Hepatocyte (in vitro differentiated cells): ENCODE measurements around the gene SSBP2. TPM values are rescaled to one million over a fixed set of nuclear protein-coding genes. Genes with fewer than 3 reads are reported as not detected.

Source experiments
- DNase-seq: peaks from one replicate; pipeline ENCODE4 v3.0.0-alpha.2; 2016; ENCODE audit warnings: low spot score
- H2AFZ ChIP-seq: fragments of 200-600 bp; sonication (generic); 2 replicates; pipeline ENCODE4 v1.6.0; 2016; ENCODE audit warnings: antibody characterized with exemption, mild to moderate bottlenecking
- H3K27ac ChIP-seq: fragments of 200-600 bp; sonication (generic); 2 replicates; pipeline ENCODE4 v1.5.1; 2016; ENCODE audit warnings: mild to moderate bottlenecking
- H3K27me3 ChIP-seq: fragments of 200-600 bp; sonication (generic); 2 replicates; pipeline ENCODE4 v1.6.1; 2016
- H3K36me3 ChIP-seq: fragments of 200-600 bp; sonication (generic); replicated peaks from 2 replicates; pipeline ENCODE4 v1.5.1; 2016; ENCODE audit warnings: low read depth; ENCODE audit not compliant: insufficient read depth
- H3K4me1 ChIP-seq: fragments of 200-600 bp; sonication (generic); 2 replicates; pipeline ENCODE4 v1.5.1; 2016; ENCODE audit warnings: mild to moderate bottlenecking, moderate library complexity; ENCODE audit not compliant: insufficient read depth
- H3K4me2 ChIP-seq: fragments of 200-600 bp; sonication (generic); 2 replicates; pipeline ENCODE4 v1.6.0; 2016
- H3K4me3 ChIP-seq: fragments of 200-600 bp; sonication (generic); 2 replicates; pipeline ENCODE4 v1.5.1; 2016; ENCODE audit warnings: mild to moderate bottlenecking
- H3K79me2 ChIP-seq: fragments of 200-600 bp; sonication (generic); 2 replicates; pipeline ENCODE4 v1.6.0; 2017; ENCODE audit warnings: mild to moderate bottlenecking
- H3K9me2 ChIP-seq: fragments of 200-600 bp; sonication (generic); replicated peaks from 2 replicates; pipeline ENCODE4 v1.6.0; 2017; ENCODE audit warnings: mild to moderate bottlenecking; ENCODE audit not compliant: insufficient read depth
- H3K9me3 ChIP-seq: fragments of 200-600 bp; sonication (generic); 2 replicates; pipeline ENCODE4 v1.5.1; 2016; ENCODE audit warnings: low read depth, mild to moderate bottlenecking
- H4K20me1 ChIP-seq: fragments of 200-600 bp; sonication (generic); 2 replicates; pipeline ENCODE4 v1.6.0; 2016; ENCODE audit warnings: mild to moderate bottlenecking; ENCODE audit not compliant: insufficient read depth, poor library complexity, severe bottlenecking
- EZH2 ChIP-seq: fragments of 200-600 bp; sonication (generic); IDR thresholded peaks from 2 replicates; pipeline ENCODE4 v1.6.1; 2016; ENCODE audit warnings: antibody characterized with exemption, mild to moderate bottlenecking, borderline replicate concordance
- EZH2phosphoT487 ChIP-seq: fragments of 200-600 bp; sonication (generic); IDR thresholded peaks from one replicate; pipeline ENCODE4 v1.6.1; 2018; ENCODE audit warnings: antibody characterized with exemption, mild to moderate bottlenecking, low read depth, moderate library complexity; ENCODE audit not compliant: unreplicated experiment, severe bottlenecking
- WGBS: methylation state at CpG from one replicate; pipeline ENCODE4 v1.1.6; 2016; ENCODE audit warnings: low lambda C conversion rate; ENCODE audit errors: missing lambda C conversion rate; 5-methylcytosine and 5-hydroxymethylcytosine counted together
- polyA plus RNA-seq: library from polyadenylated mRNA; unstranded; fragments of >200 nt; fragmentation: Nextera tagmentation; extraction: Ambion mirVana; gene quantifications from 2 replicates; pipeline ENCODE4 v1.2.1, GENCODE V29; 2016
- total RNA-seq: library from RNA; depleted of rRNA; stranded (reverse); fragments of >200 nt; gene quantifications from 2 replicates; pipeline ENCODE4 v1.2.3, GENCODE V29; 2014
- TF ChIP-seq, protein P1 (sequence below): fragments of 200-600 bp; sonication (generic); IDR thresholded peaks from 2 replicates; pipeline ENCODE4 v1.5.1; 2016; ENCODE audit warnings: antibody characterized with exemption, mild to moderate bottlenecking; ENCODE audit not compliant: poor library complexity

SSBP2 gene
- total and polyA plus RNA-seq, 2 experiments from 2014 or later: 23.7 to 48.2 TPM

- H3K4me1 ChIP-seq: peaks cover under 1% of the 10 kb centered on the region
- no peak overlapping the region for H3K27ac ChIP-seq
- no peaks in the 10 kb centered on the region for H3K9me3 ChIP-seq
- H3K79me2 ChIP-seq: no peaks in the 10 kb centered on the region
- H3K36me3 ChIP-seq: no peaks in the 10 kb centered on the region
- DNase-seq: no peak
- H3K9me2 ChIP-seq: no peaks in the 10 kb centered on the region
- no peak overlapping the region for H2AFZ ChIP-seq
- H3K27me3 ChIP-seq: no peaks in the 10 kb centered on the region
- H3K4me3 ChIP-seq: no peak overlapping the region
- no peak for TF ChIP-seq EZH2phosphoT487
- TF ChIP-seq, protein P1, sequence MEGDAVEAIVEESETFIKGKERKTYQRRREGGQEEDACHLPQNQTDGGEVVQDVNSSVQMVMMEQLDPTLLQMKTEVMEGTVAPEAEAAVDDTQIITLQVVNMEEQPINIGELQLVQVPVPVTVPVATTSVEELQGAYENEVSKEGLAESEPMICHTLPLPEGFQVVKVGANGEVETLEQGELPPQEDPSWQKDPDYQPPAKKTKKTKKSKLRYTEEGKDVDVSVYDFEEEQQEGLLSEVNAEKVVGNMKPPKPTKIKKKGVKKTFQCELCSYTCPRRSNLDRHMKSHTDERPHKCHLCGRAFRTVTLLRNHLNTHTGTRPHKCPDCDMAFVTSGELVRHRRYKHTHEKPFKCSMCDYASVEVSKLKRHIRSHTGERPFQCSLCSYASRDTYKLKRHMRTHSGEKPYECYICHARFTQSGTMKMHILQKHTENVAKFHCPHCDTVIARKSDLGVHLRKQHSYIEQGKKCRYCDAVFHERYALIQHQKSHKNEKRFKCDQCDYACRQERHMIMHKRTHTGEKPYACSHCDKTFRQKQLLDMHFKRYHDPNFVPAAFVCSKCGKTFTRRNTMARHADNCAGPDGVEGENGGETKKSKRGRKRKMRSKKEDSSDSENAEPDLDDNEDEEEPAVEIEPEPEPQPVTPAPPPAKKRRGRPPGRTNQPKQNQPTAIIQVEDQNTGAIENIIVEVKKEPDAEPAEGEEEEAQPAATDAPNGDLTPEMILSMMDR: no peak
- no peak for TF ChIP-seq EZH2
- WGBS: 95% methylated on average over 3 of the region's 3 CpGs
- H4K20me1 ChIP-seq: no peaks in the 10 kb centered on the region
- H3K4me2 ChIP-seq: no peak overlapping the region
These were observed 22.3 kb upstream of the SSBP2 start for GRCh38 chr5:81773161-81773560.

- TF ChIP-seq, protein P1: no peak
- TF ChIP-seq EZH2phosphoT487 (no peak), EZH2 (no peak)
- no peak overlapping the region for H3K4me3 ChIP-seq
- H3K36me3 ChIP-seq: no peaks in the 10 kb centered on the region
- no peaks in the 10 kb centered on the region for H3K9me3 ChIP-seq
- H3K4me1 ChIP-seq: no peaks in the 10 kb centered on the region
- no peak overlapping the region for H3K27ac ChIP-seq
- no peak overlapping the region for H2AFZ ChIP-seq
- H3K9me2 ChIP-seq: no peaks in the 10 kb centered on the region
- no peaks in the 10 kb centered on the region for H4K20me1 ChIP-seq
- H3K4me2 ChIP-seq: no peak overlapping the region
- 91% methylated on average over 5 of the region's 5 CpGs for WGBS
- no peaks in the 10 kb centered on the region for H3K27me3 ChIP-seq
- no peak for DNase-seq
- H3K79me2 ChIP-seq: no peaks in the 10 kb centered on the region
These were observed 21.6 kb upstream of the SSBP2 start for GRCh38 chr5:81772488-81772887.

GRCh38 chr5:81768935-81769452, 18.1 kb upstream of the SSBP2 start:
- Histone ChIP-seq H3K27ac (peak overlapping the region; percentile 75), H4K20me1 (no peaks in the 10 kb centered on the region), H3K27me3 (no peaks in the 10 kb centered on the region), H3K79me2 (no peaks in the 10 kb centered on the region), H2AFZ (no peak overlapping the region), H3K4me3 (no peak overlapping the region), H3K4me2 (no peak overlapping the region), H3K4me1 (no peaks in the 10 kb centered on the region), H3K9me2 (no peaks in the 10 kb centered on the region), H3K36me3 (no peaks in the 10 kb centered on the region), H3K9me3 (no peaks in the 10 kb centered on the region)
- DNase-seq: peak; percentile 45
- TF ChIP-seq, protein P1: no peak
- TF ChIP-seq EZH2phosphoT487 (no peak), EZH2 (no peak)
- 57% methylated on average over 2 of the region's 2 CpGs for WGBS

GRCh38 chr5:81767938-81768337, 17.0 kb upstream of the SSBP2 start:
- no peak for TF ChIP-seq EZH2
- TF ChIP-seq EZH2phosphoT487: no peak
- TF ChIP-seq, protein P1: no peak
- no peak overlapping the region for H3K4me2 ChIP-seq
- no peak overlapping the region for H3K27ac ChIP-seq
- H3K36me3 ChIP-seq: no peaks in the 10 kb centered on the region
- no peak overlapping the region for H2AFZ ChIP-seq
- no peaks in the 10 kb centered on the region for H3K9me3 ChIP-seq
- WGBS: 62% methylated on average over 2 of the region's 2 CpGs
- H4K20me1 ChIP-seq: no peaks in the 10 kb centered on the region
- H3K4me1 ChIP-seq: no peaks in the 10 kb centered on the region
- no peak overlapping the region for H3K4me3 ChIP-seq
- no peak for DNase-seq
- H3K27me3 ChIP-seq: no peaks in the 10 kb centered on the region
- no peaks in the 10 kb centered on the region for H3K79me2 ChIP-seq
- no peaks in the 10 kb centered on the region for H3K9me2 ChIP-seq
